GM13976 (cell line): ENCODE measurements around the gene THOC5.

Experiments
- DNase-seq: peaks from one replicate; pipeline ENCODE4 v3.0.0; 2012; ENCODE audit warnings: low spot score
- CTCF ChIP-seq: IDR thresholded peaks from 2 replicates; pipeline ENCODE4 v1.5.1; 2012; ENCODE audit warnings: borderline replicate concordance, mild to moderate bottlenecking; ENCODE audit not compliant: insufficient read depth; ENCODE audit errors: extremely low read depth, missing control alignments, control extremely low read depth
- in situ Hi-C: fragments of 300-500 bp; cut with MboI; formaldehyde crosslinking; loops from one replicate; pipeline ENCODE4 v1.12.0; 2022; ENCODE audit warnings: low sequenced_read_pairs, mixed read lengths, inconsistent platforms; ENCODE audit not compliant: unreplicated experiment

The THOC5 gene

GRCh38 chr22:29487426-29487986 lies 66.1 kb downstream of the THOC5 start:
- in situ Hi-C loops = no loop called here
- TF ChIP-seq CTCF = no peak
- no peak for DNase-seq

GRCh38 chr22:29485448-29485847 lies 68.1 kb downstream of the THOC5 start:
- no peak for TF ChIP-seq CTCF
- in situ Hi-C loops = no loop called here
- no peak for DNase-seq

GRCh38 chr22:29484642-29485041 lies 68.9 kb downstream of the THOC5 start:
- in situ Hi-C loops = no loop called here
- TF ChIP-seq CTCF = no peak
- DNase-seq = no peak

- no peak for TF ChIP-seq CTCF
- in situ Hi-C loops = no loop called here
Observed at GRCh38 chr22:29483254-29483653, 70.3 kb downstream of the THOC5 start.

GRCh38 chr22:29482726-29483125 lies 70.8 kb downstream of the THOC5 start:
- in situ Hi-C loops = no loop called here
- no peak for TF ChIP-seq CTCF

More at GRCh38 chr22:29483254-29483653, 70.3 kb downstream of the THOC5 start:
- DNase-seq = no peak

GRCh38 chr22:29482253-29482652 lies 71.3 kb downstream of the THOC5 start:
- no peak for DNase-seq
- in situ Hi-C loops = no loop called here
- no peak for TF ChIP-seq CTCF

More at GRCh38 chr22:29482726-29483125, 70.8 kb downstream of the THOC5 start:
- no peak for DNase-seq
